Endothelial cell of umbilical vein (primary cell): ENCODE data around the gene ZRSR2.

Experiments used
- EZH2 ChIP-seq: IDR thresholded peaks from 2 replicates; pipeline ENCODE4 v1.6.1; 2012; ENCODE audit warnings: borderline replicate concordance, low read depth, mild to moderate bottlenecking, moderate library complexity, low read length, inconsistent platforms; ENCODE audit not compliant: severe bottlenecking
- FOS ChIP-seq: IDR thresholded peaks from 2 replicates; pipeline ENCODE4 v1.6.1; 2011; ENCODE audit warnings: mild to moderate bottlenecking, low read length, moderate library complexity, borderline replicate concordance; ENCODE audit not compliant: insufficient read depth
- GATA2 ChIP-seq: IDR thresholded peaks from 2 replicates; pipeline ENCODE4 v1.7.0; 2011; ENCODE audit warnings: low read depth, mild to moderate bottlenecking, moderate library complexity, mixed read lengths, low read length; ENCODE audit not compliant: insufficient read length, insufficient read depth
- JUN ChIP-seq: IDR thresholded peaks from 2 replicates; pipeline ENCODE4 v1.6.1; 2011; ENCODE audit warnings: borderline replicate concordance, low read depth; ENCODE audit not compliant: insufficient read length, insufficient read depth
- POLR2A ChIP-seq: IDR thresholded peaks from 2 replicates; pipeline ENCODE4 v1.6.1; 2012; ENCODE audit warnings: low read depth, mild to moderate bottlenecking, control low read depth, low read length
- POLR2AphosphoS5 ChIP-seq: IDR thresholded peaks from 2 replicates; pipeline ENCODE4 v1.6.1; 2012; ENCODE audit warnings: low read depth, mild to moderate bottlenecking, control low read depth, low read length, moderate library complexity; ENCODE audit not compliant: insufficient read depth
- TF ChIP-seq, protein P1 (sequence below), 2 donors: IDR thresholded peaks; 1 replicate in 1 of 2; 2 replicates in 1 of 2; pipeline ENCODE4 v1.5.1; 2011; ENCODE audit warnings: low read length in 2 of 2, mild to moderate bottlenecking in 2 of 2, moderate library complexity in 2 of 2, control low read depth in 1 of 2, inconsistent platforms in 1 of 2, low read depth in 1 of 2; ENCODE audit not compliant: insufficient read depth in 1 of 2; ENCODE audit errors: extremely low read depth in 1 of 2
- TF ChIP-seq, protein P2 (sequence below): IDR thresholded peaks from 2 replicates; pipeline ENCODE4 v1.6.1; 2011; ENCODE audit not compliant: insufficient read depth, insufficient read length

DNA sequence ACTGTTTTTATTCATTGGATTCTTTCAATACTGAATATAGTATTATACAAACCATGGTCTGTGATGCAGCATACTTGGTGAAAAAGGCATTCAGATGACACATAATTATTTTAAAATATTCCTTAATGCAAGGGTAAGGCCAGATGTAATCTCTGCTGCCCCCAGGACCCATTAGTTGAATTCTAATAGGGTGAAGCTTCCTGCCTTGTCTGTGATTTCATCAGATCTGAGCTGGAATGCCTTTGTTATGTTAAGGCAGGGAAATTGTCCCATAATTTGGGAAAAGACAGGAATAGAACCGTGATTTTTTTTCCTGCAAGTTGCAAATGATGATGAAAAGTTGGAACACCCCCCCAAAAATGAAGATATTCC lies 26.1 kb downstream of the ZRSR2 start:
- TF ChIP-seq, protein P1, sequence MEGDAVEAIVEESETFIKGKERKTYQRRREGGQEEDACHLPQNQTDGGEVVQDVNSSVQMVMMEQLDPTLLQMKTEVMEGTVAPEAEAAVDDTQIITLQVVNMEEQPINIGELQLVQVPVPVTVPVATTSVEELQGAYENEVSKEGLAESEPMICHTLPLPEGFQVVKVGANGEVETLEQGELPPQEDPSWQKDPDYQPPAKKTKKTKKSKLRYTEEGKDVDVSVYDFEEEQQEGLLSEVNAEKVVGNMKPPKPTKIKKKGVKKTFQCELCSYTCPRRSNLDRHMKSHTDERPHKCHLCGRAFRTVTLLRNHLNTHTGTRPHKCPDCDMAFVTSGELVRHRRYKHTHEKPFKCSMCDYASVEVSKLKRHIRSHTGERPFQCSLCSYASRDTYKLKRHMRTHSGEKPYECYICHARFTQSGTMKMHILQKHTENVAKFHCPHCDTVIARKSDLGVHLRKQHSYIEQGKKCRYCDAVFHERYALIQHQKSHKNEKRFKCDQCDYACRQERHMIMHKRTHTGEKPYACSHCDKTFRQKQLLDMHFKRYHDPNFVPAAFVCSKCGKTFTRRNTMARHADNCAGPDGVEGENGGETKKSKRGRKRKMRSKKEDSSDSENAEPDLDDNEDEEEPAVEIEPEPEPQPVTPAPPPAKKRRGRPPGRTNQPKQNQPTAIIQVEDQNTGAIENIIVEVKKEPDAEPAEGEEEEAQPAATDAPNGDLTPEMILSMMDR (IDR thresholded peaks at IDR 0.05; ENCODE audit: extremely low read depth in 1 of 2, insufficient read depth in 1 of 2, low read depth in 1 of 2, low read length in 2 of 2), result no peak
- TF ChIP-seq EZH2 (no peak), POLR2A (no peak), POLR2AphosphoS5 (no peak), FOS (no peak), GATA2 (no peak), JUN (no peak)
- TF ChIP-seq, protein P2, sequence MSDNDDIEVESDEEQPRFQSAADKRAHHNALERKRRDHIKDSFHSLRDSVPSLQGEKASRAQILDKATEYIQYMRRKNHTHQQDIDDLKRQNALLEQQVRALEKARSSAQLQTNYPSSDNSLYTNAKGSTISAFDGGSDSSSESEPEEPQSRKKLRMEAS, result no peak
